ENCODE data around the gene WDR70.

The WDR70 gene

GRCh38 chr5:37552770-37553719, 173.9 kb downstream of the WDR70 start:
- Histone ChIP-seq H3K27ac (no peak overlapping the region), H3K4me1 (ENCODE audit: low read depth, poor library complexity, severe bottlenecking) (no peaks in the 10 kb centered on the region), H4K20me1 (ENCODE audit: insufficient read depth) (no peaks in the 10 kb centered on the region), H3K79me2 (ENCODE audit: insufficient read depth, low read depth) (no peaks in the 10 kb centered on the region), H3K4me2 (no peak overlapping the region), H3K9ac (no peak overlapping the region), H3K4me3 (IDR thresholded peaks at IDR 0.05; ENCODE audit: insufficient read depth, low read depth, low read length) (no peak overlapping the region), H3K36me3 (ENCODE audit: insufficient read depth) (no peaks in the 10 kb centered on the region), H3K27me3 (ENCODE audit: insufficient read depth, low read depth) (no peaks in the 10 kb centered on the region), H2AFZ (ENCODE audit: low read depth) (no peak overlapping the region)
- no peak for TF ChIP-seq CTCF (conservative IDR thresholded peaks at IDR 0.05; ENCODE audit: low read depth, low read length)

- Histone ChIP-seq H4K20me1 (ENCODE audit: insufficient read depth) (no peaks in the 10 kb centered on the region), H3K27me3 (ENCODE audit: insufficient read depth, low read depth) (no peaks in the 10 kb centered on the region), H3K27ac (no peak overlapping the region), H3K4me3 (IDR thresholded peaks at IDR 0.05; ENCODE audit: insufficient read depth, low read depth, low read length) (no peak overlapping the region), H3K4me1 (ENCODE audit: low read depth, poor library complexity, severe bottlenecking) (no peaks in the 10 kb centered on the region), H3K4me2 (no peak overlapping the region), H3K36me3 (ENCODE audit: insufficient read depth) (no peaks in the 10 kb centered on the region), H3K79me2 (ENCODE audit: insufficient read depth, low read depth) (no peaks in the 10 kb centered on the region), H3K9ac (no peak overlapping the region), H2AFZ (ENCODE audit: low read depth) (no peak overlapping the region)
- TF ChIP-seq CTCF (conservative IDR thresholded peaks at IDR 0.05; ENCODE audit: low read depth, low read length) = no peak
These were observed 174.7 kb downstream of the WDR70 start for GRCh38 chr5:37553720-37554404.

- H3K4me3 ChIP-seq (IDR thresholded peaks at IDR 0.05; ENCODE audit: insufficient read depth, low read depth, low read length) = no peak overlapping the region
- H3K36me3 ChIP-seq (ENCODE audit: insufficient read depth) = no peaks in the 10 kb centered on the region
- H3K79me2 ChIP-seq (ENCODE audit: insufficient read depth, low read depth) = no peaks in the 10 kb centered on the region
- H3K4me1 ChIP-seq (ENCODE audit: low read depth, poor library complexity, severe bottlenecking) = no peaks in the 10 kb centered on the region
- TF ChIP-seq CTCF (conservative IDR thresholded peaks at IDR 0.05; ENCODE audit: low read depth, low read length) = no peak
- H3K27ac ChIP-seq = no peak overlapping the region
- no peaks in the 10 kb centered on the region for H3K27me3 ChIP-seq (ENCODE audit: insufficient read depth, low read depth)
- no peak overlapping the region for H3K4me2 ChIP-seq
- H3K9ac ChIP-seq = no peak overlapping the region
- H4K20me1 ChIP-seq (ENCODE audit: insufficient read depth) = no peaks in the 10 kb centered on the region
- no peak overlapping the region for H2AFZ ChIP-seq (ENCODE audit: low read depth)
These were observed 175.3 kb downstream of the WDR70 start for GRCh38 chr5:37554405-37554739.

- Histone ChIP-seq H3K27me3 (ENCODE audit: insufficient read depth, low read depth) (no peaks in the 10 kb centered on the region), H3K4me2 (no peak overlapping the region), H3K9ac (no peak overlapping the region), H4K20me1 (ENCODE audit: insufficient read depth) (no peaks in the 10 kb centered on the region), H3K4me3 (IDR thresholded peaks at IDR 0.05; ENCODE audit: insufficient read depth, low read depth, low read length) (no peak overlapping the region), H2AFZ (ENCODE audit: low read depth) (no peak overlapping the region), H3K36me3 (ENCODE audit: insufficient read depth) (no peaks in the 10 kb centered on the region), H3K4me1 (ENCODE audit: low read depth, poor library complexity, severe bottlenecking) (no peaks in the 10 kb centered on the region), H3K27ac (no peak overlapping the region), H3K79me2 (ENCODE audit: insufficient read depth, low read depth) (no peaks in the 10 kb centered on the region)
- TF ChIP-seq CTCF (conservative IDR thresholded peaks at IDR 0.05; ENCODE audit: low read depth, low read length) = peak; percentile 36; the same call in 1 of the 2 replicates
These were observed 175.8 kb downstream of the WDR70 start for GRCh38 chr5:37554938-37555337.

Measured in KMS-11 (cell line).